ENCODE measurements around the gene NXN. TPM values are rescaled to one million over a fixed set of nuclear protein-coding genes. Genes with fewer than 3 reads are reported as not detected.

The NXN gene
- total RNA-seq, 1 donor: 124 TPM

- no peak for TF ChIP-seq CTCF (IDR thresholded peaks at IDR 0.05; ENCODE audit: insufficient read depth, low read depth, low read length)
- H3K4me3 ChIP-seq (ENCODE audit: low read depth, low read length): no peak overlapping the region
- DNase-seq (ENCODE audit: low read depth): no peak
Measured at GRCh38 chr17:964876-965275, 14.7 kb downstream of the NXN start.

- TF ChIP-seq CTCF (IDR thresholded peaks at IDR 0.05; ENCODE audit: insufficient read depth, low read depth, low read length): no peak
- no peak for DNase-seq (ENCODE audit: low read depth)
- no peak overlapping the region for H3K4me3 ChIP-seq (ENCODE audit: low read depth, low read length)
Measured at GRCh38 chr17:962670-963069, 16.9 kb downstream of the NXN start.

GRCh38 chr17:962166-962565 is 17.4 kb downstream of the NXN start:
- TF ChIP-seq CTCF (IDR thresholded peaks at IDR 0.05; ENCODE audit: insufficient read depth, low read depth, low read length): no peak
- no peak for DNase-seq (ENCODE audit: low read depth)
- no peak overlapping the region for H3K4me3 ChIP-seq (ENCODE audit: low read depth, low read length)

- TF ChIP-seq CTCF (IDR thresholded peaks at IDR 0.05; ENCODE audit: insufficient read depth, low read depth, low read length): no peak
- peak; percentile 57 for DNase-seq (ENCODE audit: low read depth)
Measured at GRCh38 chr17:958712-959451, 20.7 kb downstream of the NXN start.

GRCh38 chr17:957856-958421 is 21.6 kb downstream of the NXN start:
- TF ChIP-seq CTCF (IDR thresholded peaks at IDR 0.05; ENCODE audit: insufficient read depth, low read depth, low read length): no peak
- DNase-seq (ENCODE audit: low read depth): no peak
- H3K4me3 ChIP-seq (ENCODE audit: low read depth, low read length): no peak overlapping the region

More at GRCh38 chr17:958712-959451, 20.7 kb downstream of the NXN start:
- no peak overlapping the region for H3K4me3 ChIP-seq (ENCODE audit: low read depth, low read length)

GRCh38 chr17:956905-957304 is 22.7 kb downstream of the NXN start:
- TF ChIP-seq CTCF (IDR thresholded peaks at IDR 0.05; ENCODE audit: insufficient read depth, low read depth, low read length): no peak
- DNase-seq (ENCODE audit: low read depth): peak; percentile 82
- H3K4me3 ChIP-seq (ENCODE audit: low read depth, low read length): no peak overlapping the region

All from fibroblast of villous mesenchyme (primary cell).